Stimulated activated naive CD8-positive, alpha-beta T cell treated with anti-CD3 and anti-CD28 coated beads, Interleukin-15, Interleukin-2, amounts not matched to agents 100 U/mL and 50 U/mL, for 24 hours (primary cell): ENCODE data around the gene TACC2.

Experiments
- ATAC-seq: fragments of 150-1000 bp; cut with Tn5 transposase; one replicate; pipeline ENCODE4 v1.10.0; 2021
- DNase-seq: peaks from one replicate; pipeline ENCODE4 v3.0.0; 2021

TACC2 gene

GRCh38 chr10:122124342-122124741 is 135.4 kb downstream of the TACC2 start:
- ATAC-seq, result no peak
- DNase-seq, result no peak

DNA sequence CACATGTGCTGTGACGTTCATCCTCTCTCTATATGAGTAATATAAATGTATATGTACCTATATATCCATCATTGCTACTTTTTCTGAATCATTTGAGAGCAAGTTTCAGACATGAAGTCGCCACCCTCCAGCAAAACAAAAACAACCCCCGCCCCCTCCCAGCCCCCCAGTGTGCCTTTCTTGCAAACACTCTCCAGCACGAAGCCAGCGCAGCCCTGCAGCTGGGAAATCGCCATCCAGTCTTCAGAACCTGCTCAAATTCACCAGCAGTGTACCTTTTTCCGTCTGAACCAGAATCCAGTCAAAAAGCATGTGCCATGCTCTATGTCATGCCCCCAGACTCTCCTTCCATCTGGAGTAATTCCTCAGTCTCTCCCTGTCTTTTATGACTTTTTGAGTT is 135.8 kb downstream of the TACC2 start:
- ATAC-seq (no peak), DNase-seq (no peak)

DNA sequence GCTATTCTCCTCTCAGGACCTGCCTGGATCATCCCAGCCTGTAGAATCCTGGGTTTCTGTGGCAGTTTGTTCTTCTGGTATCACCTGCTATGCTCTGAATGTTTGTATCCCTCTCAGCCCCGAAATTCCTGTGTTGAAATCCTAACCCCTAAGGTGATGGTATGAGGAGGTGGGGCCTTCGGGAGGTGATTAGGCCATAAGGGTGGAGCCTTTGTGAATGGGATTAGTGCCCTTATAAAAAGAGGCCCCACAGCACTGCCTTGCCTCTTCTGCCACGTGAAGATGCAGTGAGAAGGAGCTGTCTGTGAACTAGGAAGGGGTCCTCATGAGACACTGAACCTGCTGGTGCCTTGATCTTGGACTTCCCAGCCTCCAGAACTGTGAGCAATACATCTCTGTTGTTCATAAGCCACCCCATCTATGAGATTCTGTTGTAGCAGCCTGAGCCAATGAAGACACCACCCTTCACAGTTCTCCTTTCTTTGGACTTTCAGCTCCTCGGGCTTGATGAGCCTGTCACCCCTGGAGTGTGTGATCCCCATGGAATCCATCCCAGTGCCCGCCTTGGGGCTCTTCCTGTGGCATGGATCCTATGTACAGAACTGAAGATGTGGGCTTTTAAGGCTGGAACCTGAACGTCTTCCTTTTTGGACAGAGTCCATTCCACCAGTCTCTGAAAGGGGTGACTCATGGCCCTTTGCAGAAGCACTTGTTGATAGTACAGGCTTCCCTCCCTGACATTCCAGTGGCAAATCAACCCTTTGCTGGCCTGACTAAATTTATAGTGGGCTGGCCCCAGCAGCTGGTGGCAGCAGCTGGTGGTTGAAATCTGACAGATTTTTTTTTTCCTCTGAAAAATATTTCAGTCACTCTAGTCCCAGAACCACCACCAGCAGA is 138.0 kb downstream of the TACC2 start:
- no peak for DNase-seq
- ATAC-seq, result no peak

DNA sequence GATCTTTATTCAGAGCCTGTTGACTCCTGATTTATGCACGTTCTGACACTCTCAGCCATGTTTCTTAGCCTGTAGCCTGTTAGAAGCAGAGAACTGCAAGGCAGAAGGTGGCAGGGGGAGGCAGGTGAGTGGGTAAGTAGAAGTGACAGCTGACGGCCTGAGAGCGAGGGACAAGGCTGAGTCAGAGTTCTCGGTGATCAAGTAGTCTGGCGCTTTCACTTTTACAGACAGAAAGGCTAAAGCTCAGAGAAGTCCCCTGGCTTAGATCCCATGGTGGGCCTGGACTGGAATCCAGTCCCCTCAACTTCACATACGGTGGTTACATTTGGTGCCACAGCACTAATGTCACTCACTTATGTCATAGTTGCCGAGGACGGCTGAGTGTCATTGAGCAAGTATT is 139.0 kb downstream of the TACC2 start:
- DNase-seq (no peak), ATAC-seq (no peak)

GRCh38 chr10:122128357-122128756 is 139.4 kb downstream of the TACC2 start:
- DNase-seq (no peak), ATAC-seq (no peak)

- no peak for ATAC-seq
Observed at GRCh38 chr10:122130474-122131110, 141.6 kb downstream of the TACC2 start.

DNA sequence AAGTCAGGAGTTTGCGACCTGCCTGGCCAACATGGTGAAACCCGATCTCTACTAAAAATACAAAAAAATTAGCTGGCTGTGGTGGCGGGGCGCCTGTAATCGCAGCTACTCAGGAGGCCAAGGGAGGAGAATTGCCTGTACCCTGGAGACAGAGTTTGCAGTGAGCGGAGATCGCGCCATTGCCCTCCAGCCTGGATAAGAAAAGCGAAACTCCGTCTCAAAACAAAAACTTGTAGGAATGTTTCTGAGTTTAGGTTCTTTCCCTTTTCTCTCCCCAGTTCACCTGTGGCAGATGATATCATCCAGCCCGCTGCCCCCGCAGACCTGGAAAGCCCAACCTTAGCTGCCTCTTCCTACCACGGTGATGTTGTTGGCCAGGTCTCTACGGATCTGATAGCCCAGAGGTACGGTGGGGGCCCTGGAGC is 143.4 kb downstream of the TACC2 start:
- ATAC-seq (no peak), DNase-seq (no peak)

More at GRCh38 chr10:122130474-122131110, 141.6 kb downstream of the TACC2 start:
- no peak for DNase-seq

- DNase-seq (no peak), ATAC-seq (no peak)
Observed at GRCh38 chr10:122132882-122133565, 144.1 kb downstream of the TACC2 start.

DNA sequence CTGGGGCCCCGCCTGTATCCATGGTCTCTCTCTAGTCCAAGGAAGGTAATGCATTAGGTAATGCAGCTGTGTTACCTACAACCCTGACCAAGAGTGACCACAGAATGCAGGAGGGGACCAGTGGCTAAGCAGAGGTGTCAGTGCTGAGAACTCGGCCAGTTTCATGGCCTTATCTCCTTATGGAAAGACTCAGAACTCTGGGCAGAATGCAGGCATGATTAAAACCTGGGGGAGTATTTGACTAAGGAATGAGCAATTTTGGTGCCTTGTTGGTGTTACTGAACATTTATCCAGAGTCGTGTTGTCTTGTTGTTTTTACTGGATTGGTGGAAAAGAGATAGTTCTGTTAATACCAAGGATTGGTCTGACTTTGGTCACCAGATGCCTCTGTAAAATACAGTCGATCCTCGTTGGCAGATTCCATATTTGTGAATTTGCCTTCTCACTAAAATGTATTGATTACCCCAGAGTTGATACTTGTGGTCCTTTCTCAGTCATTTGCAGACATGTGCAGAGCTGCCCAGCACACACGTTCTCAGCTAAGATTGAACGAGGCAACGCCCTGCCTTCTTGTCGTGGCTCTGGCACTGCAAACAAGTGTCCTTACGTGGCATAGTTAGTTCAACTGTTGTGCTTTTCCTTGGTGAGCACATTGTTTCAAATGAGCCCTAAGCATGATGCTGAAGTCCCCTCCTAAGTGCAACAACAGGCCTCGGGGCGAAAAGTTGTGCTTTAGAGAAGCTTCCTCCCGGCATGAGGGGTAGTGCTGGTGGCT is 146.5 kb downstream of the TACC2 start:
- no peak for ATAC-seq

GRCh38 chr10:122138831-122139625 is 150.1 kb downstream of the TACC2 start:
- ATAC-seq (no peak), DNase-seq (no peak)

More for the DNA sequence above, 146.5 kb downstream of the TACC2 start:
- DNase-seq, result no peak

DNA sequence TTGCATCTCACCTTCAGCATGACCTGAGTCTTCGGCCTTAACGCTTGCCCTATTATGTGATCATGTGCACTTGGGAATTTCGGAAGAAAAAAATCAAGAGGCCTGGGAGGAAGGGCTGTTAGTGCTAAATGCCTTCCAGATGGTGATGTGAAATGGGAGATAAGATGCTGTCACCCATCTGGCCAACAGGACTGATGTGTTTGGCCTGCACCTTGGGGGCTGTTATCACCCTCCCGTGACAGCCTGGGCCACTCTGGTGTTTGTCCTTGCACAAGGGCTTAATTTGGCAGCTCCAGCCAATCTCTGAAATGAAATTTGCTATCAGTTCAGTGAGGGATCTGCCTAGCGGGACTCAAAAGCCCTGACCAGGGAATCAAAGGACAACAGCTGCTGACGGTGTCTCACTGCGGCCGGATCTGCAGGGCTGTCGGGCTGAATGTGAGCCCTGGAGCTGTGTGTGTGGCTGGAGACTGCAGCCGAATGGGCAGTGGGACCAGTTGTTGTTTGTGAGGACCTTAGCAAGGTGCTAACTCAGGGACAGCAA is 150.7 kb downstream of the TACC2 start:
- DNase-seq (no peak), ATAC-seq (no peak)

DNA sequence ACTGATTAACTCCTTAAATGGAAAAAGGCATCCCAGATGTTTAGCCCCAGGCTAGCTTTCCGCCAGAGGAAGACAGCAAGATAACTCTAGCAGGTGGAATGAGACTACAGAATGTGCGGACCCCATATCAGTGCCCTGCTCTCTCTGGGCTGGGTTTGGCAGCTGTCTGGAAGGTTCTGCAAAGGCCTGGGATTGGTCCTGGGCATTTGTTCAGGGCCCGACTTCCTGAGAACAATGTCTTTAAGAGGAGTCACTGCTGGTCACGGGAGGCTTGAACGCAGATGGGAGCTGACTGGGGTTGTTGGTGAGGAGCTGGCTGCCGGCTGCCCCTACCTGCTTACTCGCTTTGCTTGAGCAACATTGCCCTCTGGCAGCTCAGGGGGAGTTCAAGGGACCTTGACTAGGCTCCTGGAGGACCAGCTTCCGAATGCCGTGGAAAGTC is 151.5 kb downstream of the TACC2 start:
- ATAC-seq (no peak), DNase-seq (no peak)

DNA sequence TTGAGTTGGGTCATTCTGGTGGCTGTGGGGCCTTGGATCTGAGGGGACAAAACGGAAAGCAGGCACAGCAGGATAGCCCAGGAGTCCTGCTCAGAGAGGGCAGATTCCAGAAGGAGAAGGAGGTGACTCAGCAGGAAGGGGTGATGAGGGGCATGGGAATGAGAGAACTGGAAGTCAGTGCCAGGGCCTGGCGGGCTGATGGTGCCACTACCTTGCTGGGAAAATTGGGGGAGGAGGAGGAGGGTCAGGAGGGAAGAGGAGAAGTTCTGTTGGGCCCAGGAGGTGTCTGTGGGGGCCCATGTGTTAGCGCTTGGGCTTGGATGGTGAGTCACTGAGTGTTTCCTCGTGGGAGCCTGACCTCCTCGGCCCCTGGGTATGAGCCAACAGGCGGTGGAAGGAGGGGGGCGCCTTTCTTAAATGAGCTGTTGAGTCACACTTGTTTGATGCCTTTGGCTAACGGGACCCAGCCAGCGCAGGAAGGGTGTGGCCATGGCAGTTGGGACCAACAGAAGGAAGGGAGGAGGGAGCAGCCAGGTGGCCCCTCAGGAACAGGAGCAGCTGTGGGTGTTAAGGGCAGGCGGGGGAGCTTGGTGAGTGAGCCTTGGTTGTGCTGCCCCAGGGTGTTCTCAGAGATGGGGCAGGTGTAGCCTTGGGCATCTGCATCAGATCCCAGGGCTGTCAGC is 152.1 kb downstream of the TACC2 start:
- ATAC-seq (no peak), DNase-seq (no peak)

- no peak for ATAC-seq
Observed at GRCh38 chr10:122141821-122142640, 153.1 kb downstream of the TACC2 start.

GRCh38 chr10:122142641-122143237 is 153.8 kb downstream of the TACC2 start:
- DNase-seq, result peak; percentile 51

More at GRCh38 chr10:122141821-122142640, 153.1 kb downstream of the TACC2 start:
- no peak for DNase-seq

GRCh38 chr10:122143238-122143841 is 154.4 kb downstream of the TACC2 start:
- DNase-seq (no peak), ATAC-seq (no peak)

More at GRCh38 chr10:122142641-122143237, 153.8 kb downstream of the TACC2 start:
- no peak for ATAC-seq

DNA sequence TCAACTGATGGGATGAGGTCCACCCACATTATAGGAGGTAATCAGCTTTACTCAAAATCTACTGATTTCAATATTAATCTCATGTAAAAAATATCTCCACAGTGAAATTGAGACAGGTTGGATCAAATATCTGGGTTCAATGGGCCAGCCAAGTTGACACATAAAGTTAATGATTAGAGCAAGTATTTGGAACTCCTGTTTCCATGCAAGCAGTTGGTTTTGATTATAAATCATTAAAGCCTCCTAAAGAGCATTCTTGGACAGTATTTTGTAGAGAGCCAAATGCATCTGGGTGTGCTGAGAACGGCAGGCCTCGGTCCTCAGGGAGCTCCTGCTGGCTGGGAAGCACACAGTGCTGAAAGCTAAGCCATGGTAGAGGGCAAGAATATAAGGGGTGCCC is 155.2 kb downstream of the TACC2 start:
- ATAC-seq (no peak), DNase-seq (no peak)

GRCh38 chr10:122145113-122145512 is 156.2 kb downstream of the TACC2 start:
- ATAC-seq (no peak), DNase-seq (no peak)
